Memory B cell (primary cell): ENCODE results near the gene EXOC1.

Source experiments
- ATAC-seq: fragments of 150-1000 bp; cut with Tn5 transposase; 2 replicates; pipeline ENCODE4 v1.10.0; 2021; ENCODE audit warnings: low read depth, mild to moderate bottlenecking, moderate library complexity
- DNase-seq, 2 donors: peaks; one replicate each; pipeline ENCODE4 v3.0.0; 2022; ENCODE audit warnings: low spot score in 2 of 2
- H3K27ac Mint-ChIP-seq: one replicate; pipeline ENCODE4 v1.8.0; 2022; ENCODE audit warnings: mild to moderate bottlenecking, moderate library complexity, mixed read lengths
- H3K27me3 Mint-ChIP-seq: one replicate; pipeline ENCODE4 v1.8.0; 2022; ENCODE audit warnings: mixed read lengths
- H3K36me3 Mint-ChIP-seq: one replicate; pipeline ENCODE4 v1.8.0; 2022; ENCODE audit warnings: mild to moderate bottlenecking, mixed read lengths
- H3K4me1 Mint-ChIP-seq: one replicate; pipeline ENCODE4 v1.8.0; 2022; ENCODE audit warnings: mixed read lengths
- H3K4me3 Mint-ChIP-seq: one replicate; pipeline ENCODE4 v1.8.0; 2022; ENCODE audit warnings: mild to moderate bottlenecking, moderate library complexity, mixed read lengths
- H3K9me3 Mint-ChIP-seq: one replicate; pipeline ENCODE4 v1.8.0; 2022; ENCODE audit warnings: mixed read lengths

The EXOC1 gene

DNA sequence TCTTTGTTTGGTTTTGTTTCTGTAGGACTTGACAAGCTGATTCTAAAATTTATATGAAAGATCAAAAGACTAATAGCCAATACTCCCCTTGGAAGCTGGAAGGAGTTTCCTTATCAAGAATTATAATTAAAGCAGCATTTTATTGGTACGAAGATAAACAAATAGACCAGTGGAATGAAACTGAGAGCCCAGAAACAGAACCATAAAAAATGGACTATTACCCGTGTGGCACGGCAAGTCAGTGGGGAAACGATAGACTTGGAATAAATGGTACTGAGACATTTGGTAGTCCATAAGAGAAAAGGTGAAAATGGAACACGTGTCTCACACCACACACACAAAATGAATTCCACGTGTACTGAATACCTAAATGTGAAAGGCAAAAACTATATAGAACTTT is 52.9 kb downstream of the EXOC1 start:
- Mint-ChIP-seq H3K4me1 (no peaks in the 10 kb centered on the region), H3K4me3 (no peak overlapping the region), H3K36me3 (peaks cover 23% of the 10 kb centered on the region), H3K27me3 (no peaks in the 10 kb centered on the region), H3K9me3 (peaks cover 2% of the 10 kb centered on the region), H3K27ac (no peak overlapping the region)
- no peak for DNase-seq
- no peak for ATAC-seq

DNA sequence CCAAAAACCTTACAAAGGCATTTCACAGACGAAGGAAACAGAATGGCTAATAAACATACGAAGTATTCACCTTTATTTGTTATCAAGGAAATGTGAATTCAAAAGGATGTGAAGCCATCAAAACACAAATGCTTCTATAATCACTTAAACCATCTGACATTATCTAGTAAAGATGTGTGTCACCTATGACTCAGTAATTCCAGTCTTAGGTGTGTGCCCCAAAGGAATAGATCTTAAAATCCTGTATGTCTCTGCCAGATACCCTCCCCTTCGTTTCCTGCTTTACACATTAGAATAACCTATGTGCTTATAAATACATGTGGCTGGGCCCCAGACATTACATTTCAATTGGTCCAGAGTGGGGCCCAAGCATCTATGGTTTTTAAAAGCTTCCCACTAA is 53.5 kb downstream of the EXOC1 start:
- Mint-ChIP-seq H3K4me1 (no peaks in the 10 kb centered on the region), H3K4me3 (no peak overlapping the region), H3K36me3 (peaks cover 23% of the 10 kb centered on the region), H3K27me3 (no peaks in the 10 kb centered on the region), H3K9me3 (peaks cover 2% of the 10 kb centered on the region), H3K27ac (no peak overlapping the region)
- ATAC-seq = no peak
- DNase-seq = no peak

- Mint-ChIP-seq H3K4me3 (no peak overlapping the region), H3K27ac (no peak overlapping the region), H3K36me3 (peaks cover 20% of the 10 kb centered on the region), H3K9me3 (peaks cover 2% of the 10 kb centered on the region), H3K27me3 (no peaks in the 10 kb centered on the region), H3K4me1 (no peaks in the 10 kb centered on the region)
- DNase-seq (no peak), ATAC-seq (no peak)
Measured at GRCh38 chr4:55907469-55907868, 54.0 kb downstream of the EXOC1 start.

GRCh38 chr4:55910140-55910539 is 56.7 kb downstream of the EXOC1 start:
- Mint-ChIP-seq H3K27me3 (no peaks in the 10 kb centered on the region), H3K4me1 (no peaks in the 10 kb centered on the region), H3K9me3 (peaks cover 4% of the 10 kb centered on the region), H3K27ac (no peak overlapping the region), H3K36me3 (peaks cover 16% of the 10 kb centered on the region), H3K4me3 (no peak overlapping the region)
- DNase-seq (no peak), ATAC-seq (no peak)

GRCh38 chr4:55912249-55912648 is 58.8 kb downstream of the EXOC1 start:
- H3K27ac Mint-ChIP-seq = no peak overlapping the region
- no peaks in the 10 kb centered on the region for H3K4me1 Mint-ChIP-seq
- no peak overlapping the region for H3K4me3 Mint-ChIP-seq
- no peak for ATAC-seq
- peaks cover 6% of the 10 kb centered on the region for H3K36me3 Mint-ChIP-seq
- H3K27me3 Mint-ChIP-seq = no peaks in the 10 kb centered on the region
- H3K9me3 Mint-ChIP-seq = peaks cover 4% of the 10 kb centered on the region
- DNase-seq = no peak

- Mint-ChIP-seq H3K27me3 (no peaks in the 10 kb centered on the region), H3K27ac (no peak overlapping the region), H3K9me3 (no peaks in the 10 kb centered on the region), H3K4me3 (no peak overlapping the region), H3K36me3 (no peaks in the 10 kb centered on the region), H3K4me1 (no peaks in the 10 kb centered on the region)
- DNase-seq (no peak), ATAC-seq (no peak)
Measured at GRCh38 chr4:55920571-55920970, 67.1 kb downstream of the EXOC1 start.

GRCh38 chr4:55921093-55921492 is 67.6 kb downstream of the EXOC1 start:
- H3K36me3 Mint-ChIP-seq = no peaks in the 10 kb centered on the region
- DNase-seq = no peak
- no peaks in the 10 kb centered on the region for H3K9me3 Mint-ChIP-seq
- no peak overlapping the region for H3K27ac Mint-ChIP-seq
- H3K4me3 Mint-ChIP-seq = no peak overlapping the region
- H3K4me1 Mint-ChIP-seq = no peaks in the 10 kb centered on the region
- H3K27me3 Mint-ChIP-seq = no peaks in the 10 kb centered on the region
- no peak for ATAC-seq

DNA sequence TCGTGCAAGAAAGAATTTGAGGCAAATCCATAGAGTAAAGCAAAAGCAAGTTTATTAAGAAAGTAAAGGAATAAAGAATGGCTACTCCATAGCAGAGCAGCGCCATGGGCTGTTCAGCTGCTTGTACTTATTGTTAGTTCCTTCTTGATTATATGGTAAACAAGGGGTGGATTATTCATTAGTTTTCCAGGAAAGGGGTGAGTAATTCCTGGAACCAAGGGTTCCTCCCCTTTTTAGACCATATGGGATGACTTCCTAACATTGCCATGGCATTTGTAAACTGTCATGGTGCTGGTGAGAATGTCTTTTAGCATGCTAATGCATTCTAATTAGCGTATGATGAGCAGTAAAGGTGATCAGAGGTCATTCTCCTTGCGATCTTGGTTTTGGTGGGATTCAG is 71.8 kb downstream of the EXOC1 start:
- H3K4me3 Mint-ChIP-seq = no peak overlapping the region

GRCh38 chr4:55926610-55927009 is 73.2 kb downstream of the EXOC1 start:
- H3K4me3 Mint-ChIP-seq = no peak overlapping the region
- no peak overlapping the region for H3K27ac Mint-ChIP-seq
- H3K36me3 Mint-ChIP-seq = no peaks in the 10 kb centered on the region
- H3K4me1 Mint-ChIP-seq = no peaks in the 10 kb centered on the region
- H3K9me3 Mint-ChIP-seq = no peaks in the 10 kb centered on the region
- no peak for ATAC-seq
- no peaks in the 10 kb centered on the region for H3K27me3 Mint-ChIP-seq
- DNase-seq = no peak

More for the DNA sequence above, 71.8 kb downstream of the EXOC1 start:
- Mint-ChIP-seq H3K36me3 (no peaks in the 10 kb centered on the region), H3K9me3 (no peaks in the 10 kb centered on the region), H3K27me3 (no peaks in the 10 kb centered on the region), H3K4me1 (no peaks in the 10 kb centered on the region), H3K27ac (peak overlapping the region; percentile 41)
- DNase-seq (no peak), ATAC-seq (no peak)

- no peak for DNase-seq
- no peaks in the 10 kb centered on the region for H3K36me3 Mint-ChIP-seq
- H3K4me1 Mint-ChIP-seq = no peaks in the 10 kb centered on the region
- no peaks in the 10 kb centered on the region for H3K9me3 Mint-ChIP-seq
- ATAC-seq = no peak
- no peaks in the 10 kb centered on the region for H3K27me3 Mint-ChIP-seq
- no peak overlapping the region for H3K27ac Mint-ChIP-seq
- no peak overlapping the region for H3K4me3 Mint-ChIP-seq
Measured at GRCh38 chr4:55927803-55928437, 74.5 kb downstream of the EXOC1 start.

GRCh38 chr4:55928846-55929245 is 75.4 kb downstream of the EXOC1 start:
- Mint-ChIP-seq H3K36me3 (no peaks in the 10 kb centered on the region), H3K4me3 (no peak overlapping the region), H3K9me3 (no peaks in the 10 kb centered on the region), H3K27ac (no peak overlapping the region), H3K4me1 (no peaks in the 10 kb centered on the region), H3K27me3 (no peaks in the 10 kb centered on the region)
- no peak for ATAC-seq
- DNase-seq = no peak

GRCh38 chr4:55931043-55931442 is 77.6 kb downstream of the EXOC1 start:
- H3K9me3 Mint-ChIP-seq = peaks cover 2% of the 10 kb centered on the region
- H3K27ac Mint-ChIP-seq = peak overlapping the region; percentile 2
- no peaks in the 10 kb centered on the region for H3K27me3 Mint-ChIP-seq
- ATAC-seq (no peak), DNase-seq (no peak)
- H3K4me1 Mint-ChIP-seq = no peaks in the 10 kb centered on the region
- H3K36me3 Mint-ChIP-seq = peaks cover 6% of the 10 kb centered on the region
- no peak overlapping the region for H3K4me3 Mint-ChIP-seq

DNA sequence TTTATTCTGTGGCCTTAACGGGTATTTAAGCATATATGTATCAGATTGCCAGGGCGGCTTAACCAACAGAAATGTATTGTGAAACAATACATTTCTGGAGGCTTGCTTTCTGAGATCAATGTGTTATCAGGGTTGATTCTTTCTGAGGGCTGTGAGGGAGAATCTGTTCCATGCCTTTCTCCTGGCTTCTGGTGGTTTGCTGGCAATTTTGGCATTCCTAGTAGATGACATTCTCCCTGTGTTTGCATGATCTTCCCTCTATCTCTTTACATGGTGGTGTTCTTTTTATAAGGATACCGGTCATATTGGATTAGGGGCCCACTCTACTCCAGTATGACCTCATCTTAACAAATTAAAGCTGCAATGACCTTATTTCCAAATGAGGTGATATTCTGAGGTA is 78.4 kb downstream of the EXOC1 start:
- no peak for DNase-seq
- peaks cover 8% of the 10 kb centered on the region for H3K36me3 Mint-ChIP-seq
- H3K27ac Mint-ChIP-seq = no peak overlapping the region
- no peaks in the 10 kb centered on the region for H3K27me3 Mint-ChIP-seq
- H3K4me3 Mint-ChIP-seq = no peak overlapping the region
- no peaks in the 10 kb centered on the region for H3K4me1 Mint-ChIP-seq
- peaks cover 6% of the 10 kb centered on the region for H3K9me3 Mint-ChIP-seq
- no peak for ATAC-seq

DNA sequence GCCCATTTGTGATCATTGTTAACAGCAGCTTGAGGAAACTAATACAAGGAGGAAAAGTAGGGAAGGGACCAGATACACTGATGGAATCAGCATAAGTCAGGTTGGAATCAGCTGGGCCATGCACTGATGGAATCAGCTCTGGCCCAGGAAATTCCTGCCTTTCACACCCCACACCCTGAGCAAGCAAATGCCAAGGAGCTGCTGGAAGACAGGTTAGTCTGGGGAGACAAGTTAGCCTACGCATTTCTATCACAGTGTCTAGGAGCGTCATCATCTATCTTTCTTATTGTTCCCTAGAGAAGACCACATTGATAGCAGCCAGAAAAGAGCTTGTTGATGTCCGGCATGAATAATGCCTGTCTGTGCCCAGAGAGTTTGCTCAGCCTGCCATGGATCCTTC is 79.1 kb downstream of the EXOC1 start:
- Mint-ChIP-seq H3K27ac (no peak overlapping the region), H3K27me3 (no peaks in the 10 kb centered on the region), H3K9me3 (peaks cover 6% of the 10 kb centered on the region), H3K4me3 (no peak overlapping the region), H3K36me3 (peaks cover 15% of the 10 kb centered on the region), H3K4me1 (no peaks in the 10 kb centered on the region)
- ATAC-seq (no peak), DNase-seq (no peak)

GRCh38 chr4:55933611-55934010 is 80.2 kb downstream of the EXOC1 start:
- peaks cover 6% of the 10 kb centered on the region for H3K9me3 Mint-ChIP-seq
- ATAC-seq = no peak

More at GRCh38 chr4:55933611-55934010, 80.2 kb downstream of the EXOC1 start:
- DNase-seq = no peak
- Mint-ChIP-seq H3K4me1 (peaks cover 2% of the 10 kb centered on the region), H3K4me3 (no peak overlapping the region), H3K27ac (no peak overlapping the region), H3K27me3 (no peaks in the 10 kb centered on the region), H3K36me3 (peaks cover 23% of the 10 kb centered on the region)
